H1 (cell line): Measurements from ENCODE around the gene UMAD1. TPM values are rescaled to one million over a fixed set of nuclear protein-coding genes. Genes with fewer than 3 reads are reported as not detected.

ENCODE experiments used
- TEAD4 ChIP-seq: IDR thresholded peaks from 2 replicates; pipeline ENCODE4 v1.6.1; 2012; ENCODE audit warnings: low read depth, low read length, inconsistent platforms, mixed read lengths
- polyA plus RNA-seq, 7 experiments: library from polyadenylated mRNA; depleted of rRNA in 3 of 7; stranded (reverse) in 5 of 7; unstranded in 2 of 7; fragments of >200 nt in 5 of 7; fragments of 200-250 nt in 2 of 7; gene quantifications; 1 replicate in 5 of 7; 2 replicates in 1 of 7; 4 replicates in 1 of 7; pipeline versions ENCODE4 v1.2.1 to v1.2.3, GENCODE V29; 2011 to 2013; ENCODE audit warnings: missing spikeins in 2 of 7, mixed read lengths in 2 of 7
- total RNA-seq: library from RNA; stranded (reverse); fragmentation: NEBNext Ultra II Directional; extraction: Animal tissue kit (Norgen Biotek cat#: 25700); gene quantifications from 2 replicates; pipeline ENCODE4 v1.2.1, GENCODE V29; 2021

UMAD1 gene
- total and polyA plus RNA-seq, 2 of the 8 experiments (the other 6 are each of a cell fraction or from before 2014, with no cell fraction given), result 10.4 to 12.3 TPM

GRCh38 chr7:7705318-7705717 is 64.8 kb downstream of the UMAD1 start (continued):
- no peak for TF ChIP-seq TEAD4
